Keratinocyte (primary cell): ENCODE results near the gene UNKL. TPM values are rescaled to one million over a fixed set of nuclear protein-coding genes. Genes with fewer than 3 reads are reported as not detected.

Experiments
- DNase-seq: peaks from one replicate; pipeline ENCODE4 v3.0.0-alpha.2; 2011; ENCODE audit warnings: low read depth, missing footprints, low spot score
- FAIRE-seq: peaks from 2 replicates; lab custom pipeline; 2011; peaks lifted over from hg19 to GRCh38; lab: Jason Lieb, UNC
- H2AFZ ChIP-seq: 2 replicates; pipeline ENCODE4 v1.6.0; 2012; ENCODE audit warnings: low read length, control low read depth, inconsistent platforms; ENCODE audit not compliant: control insufficient read depth
- H3K27ac ChIP-seq: 2 replicates; pipeline ENCODE4 v1.5.1; 2011; ENCODE audit warnings: low read length; ENCODE audit not compliant: control insufficient read depth, insufficient read depth
- H3K27me3 ChIP-seq: 3 replicates; pipeline ENCODE4 v1.6.0; 2011; ENCODE audit warnings: low read length; ENCODE audit not compliant: control insufficient read depth, insufficient read depth; ENCODE audit errors: extremely low read depth
- H3K36me3 ChIP-seq, 2 experiments: 2 replicates in 1 of 2; 3 replicates in 1 of 2; pipeline ENCODE4 v1.5.1; 2011; ENCODE audit warnings: low read length in 2 of 2, mild to moderate bottlenecking in 1 of 2; ENCODE audit not compliant: control insufficient read depth in 2 of 2, insufficient read depth in 2 of 2; ENCODE audit errors: extremely low read depth in 1 of 2
- H3K4me1 ChIP-seq: 3 replicates; pipeline ENCODE4 v1.5.1; 2011; ENCODE audit warnings: low read length; ENCODE audit not compliant: control insufficient read depth, insufficient read depth; ENCODE audit errors: extremely low read depth
- H3K4me2 ChIP-seq: 3 replicates; pipeline ENCODE4 v1.6.0; 2011; ENCODE audit warnings: low read depth, low read length; ENCODE audit not compliant: control insufficient read depth, insufficient read depth; ENCODE audit errors: extremely low read depth
- H3K4me3 ChIP-seq, 3 experiments: fragments of 200-600 bp in 1 of 3; sonication (generic) in 1 of 3; 2 replicates in 2 of 3; 3 replicates in 1 of 3; pipeline ENCODE4 v1.5.1; 2011 to 2016; ENCODE audit warnings: low read length in 3 of 3, mild to moderate bottlenecking in 3 of 3, control low read depth in 2 of 3, inconsistent platforms in 1 of 3, low read depth in 1 of 3, mixed read lengths in 1 of 3, mixed run types in 1 of 3, moderate library complexity in 1 of 3; ENCODE audit not compliant: control insufficient read depth in 2 of 3, insufficient read depth in 2 of 3; ENCODE audit errors: extremely low read depth in 1 of 3
- H3K79me2 ChIP-seq: 2 replicates; pipeline ENCODE4 v1.6.0; 2012; ENCODE audit warnings: low read length; ENCODE audit not compliant: control insufficient read depth, insufficient read depth
- H3K9ac ChIP-seq: 3 replicates; pipeline ENCODE4 v1.6.0; 2011; ENCODE audit warnings: low read length; ENCODE audit not compliant: control insufficient read depth, insufficient read depth; ENCODE audit errors: extremely low read depth
- H3K9me1 ChIP-seq: 3 replicates; pipeline ENCODE4 v1.6.0; 2011; ENCODE audit warnings: low read length; ENCODE audit not compliant: control insufficient read depth, insufficient read depth; ENCODE audit errors: extremely low read depth
- H3K9me3 ChIP-seq: 2 replicates; pipeline ENCODE4 v1.5.1; 2012; ENCODE audit warnings: low read depth, low read length; ENCODE audit not compliant: control insufficient read depth
- H4K20me1 ChIP-seq: 3 replicates; pipeline ENCODE4 v1.6.0; 2011; ENCODE audit warnings: low read length; ENCODE audit not compliant: control insufficient read depth, insufficient read depth; ENCODE audit errors: extremely low read depth
- CTCF ChIP-seq, 3 experiments: IDR thresholded peaks in 1 of 3; conservative IDR thresholded peaks in 1 of 3; optimal IDR thresholded peaks in 1 of 3; 2 replicates in 2 of 3; 3 replicates in 1 of 3; pipeline versions ENCODE3 to v1.5.1; 2011; ENCODE audit warnings: low read length in 3 of 3, mild to moderate bottlenecking in 3 of 3, moderate library complexity in 2 of 3, control low read depth in 1 of 3, inconsistent platforms in 1 of 3; ENCODE audit not compliant: insufficient read depth in 2 of 3; ENCODE audit errors: extremely low read depth in 1 of 3
- EZH2 ChIP-seq: IDR thresholded peaks from one replicate; pipeline ENCODE4 v1.6.1; 2012; ENCODE audit warnings: inconsistent platforms, mild to moderate bottlenecking, low read length, moderate library complexity
- dilution Hi-C: fragments of 300-500 bp; cut with MboI; formaldehyde crosslinking; loops from one replicate; pipeline ENCODE4 v1.7.0; 2020; ENCODE audit warnings: low sequenced_read_pairs; ENCODE audit not compliant: extremely low pct_ligation_motif_present
- polyA plus RNA-seq, 5 experiments: library from polyadenylated mRNA; depleted of rRNA in 3 of 5; stranded (reverse) in 3 of 5; stranded (forward) in 1 of 5; unstranded in 1 of 5; fragments of >200 nt; gene quantifications; 1 replicate in 1 of 5; 2 replicates in 3 of 5; 3 replicates in 1 of 5; pipeline versions ENCODE4 v1.2.1 to v1.2.3, GENCODE V29; 2011 to 2012; ENCODE audit warnings: missing spikeins in 2 of 5, low read depth in 1 of 5, low replicate concordance in 1 of 5

The UNKL gene
- polyA plus RNA-seq, 1 donor (not counting 4 experiments of a cell fraction or from before 2014, with no cell fraction given) = 2.3 TPM

GRCh38 chr16:1413684-1414531, 596 bp downstream of the UNKL start:
- Histone ChIP-seq H3K9ac (peak overlapping the region; percentile 72), H3K9me1 (no peaks in the 10 kb centered on the region), H3K9me3 (no peaks in the 10 kb centered on the region), H3K4me3 (peak overlapping the region; percentile 74 to 86 (median 82)), H2AFZ (peak overlapping the region; percentile 82), H3K4me1 (peaks cover 15% of the 10 kb centered on the region), H3K79me2 (peaks cover 11% of the 10 kb centered on the region), H4K20me1 (no peaks in the 10 kb centered on the region), H3K4me2 (peak overlapping the region; percentile 73), H3K36me3 (no peaks in the 10 kb centered on the region), H3K27me3 (no peaks in the 10 kb centered on the region), H3K27ac (peak overlapping the region; percentile 20)
- TF ChIP-seq EZH2 (no peak), CTCF (optimal IDR thresholded peaks at IDR 0.05 in 1 of 3, IDR thresholded peaks at IDR 0.05 in 1 of 3, conservative IDR thresholded peaks at IDR 0.05 in 1 of 3; ENCODE audit: extremely low read depth in 1 of 3, insufficient read depth in 2 of 3, low read length in 3 of 3) (peak; percentile 32 to 62 (median 43))
- DNase-seq = no peak
- no peak for FAIRE-seq
- dilution Hi-C loops = no loop called here

GRCh38 chr16:1412847-1413246, 1.7 kb downstream of the UNKL start:
- no peak overlapping the region for H3K4me2 ChIP-seq
- dilution Hi-C loops = no loop called here
- no peaks in the 10 kb centered on the region for H4K20me1 ChIP-seq
- peaks cover 3% of the 10 kb centered on the region for H3K79me2 ChIP-seq
- FAIRE-seq = no peak
- H3K27me3 ChIP-seq = no peaks in the 10 kb centered on the region
- no peaks in the 10 kb centered on the region for H3K9me1 ChIP-seq
- no peak for DNase-seq
- no peaks in the 10 kb centered on the region for H3K36me3 ChIP-seq
- no peak overlapping the region for H3K4me3 ChIP-seq
- H3K4me1 ChIP-seq = peaks cover 18% of the 10 kb centered on the region
- no peaks in the 10 kb centered on the region for H3K9me3 ChIP-seq
- no peak overlapping the region for H2AFZ ChIP-seq
- TF ChIP-seq CTCF (optimal IDR thresholded peaks at IDR 0.05 in 1 of 3, IDR thresholded peaks at IDR 0.05 in 1 of 3, conservative IDR thresholded peaks at IDR 0.05 in 1 of 3; ENCODE audit: extremely low read depth in 1 of 3, insufficient read depth in 2 of 3, low read length in 3 of 3) (no peak), EZH2 (no peak)
- no peak overlapping the region for H3K27ac ChIP-seq
- H3K9ac ChIP-seq = no peak overlapping the region
